CD4-positive, CD25-positive, alpha-beta regulatory T cell (primary cell): Measurements from ENCODE around the gene RAG2. TPM values are rescaled to one million over a fixed set of nuclear protein-coding genes. Genes with fewer than 3 reads are reported as not detected.

Experiments used
- ATAC-seq, 2 donors: fragments of 150-1000 bp; cut with Tn5 transposase; one replicate each; pipeline ENCODE4 v1.10.0; 2021; ENCODE audit warnings: low read depth in 2 of 2, moderate number of reproducible peaks in 2 of 2, moderate library complexity in 1 of 2
- DNase-seq, 3 donors: peaks; one replicate each; pipeline versions ENCODE4 v3.0.0 to v3.0.0-alpha.2; 2012 to 2022; ENCODE audit warnings: mixed read lengths in 1 of 3
- H3K27ac ChIP-seq: one replicate; pipeline ENCODE4 v1.7.0; 2013; ENCODE audit warnings: mild to moderate bottlenecking, low read length; ENCODE audit not compliant: insufficient read depth, poor library complexity, severe bottlenecking
- H3K27me3 ChIP-seq: one replicate; pipeline ENCODE4 v1.7.0; 2013; ENCODE audit warnings: low read length; ENCODE audit not compliant: control insufficient read depth, insufficient read depth
- H3K36me3 ChIP-seq: one replicate; pipeline ENCODE4 v1.7.0; 2013; ENCODE audit warnings: mild to moderate bottlenecking, low read length, moderate library complexity; ENCODE audit not compliant: control insufficient read depth, insufficient read depth
- H3K4me1 ChIP-seq: 2 replicates; pipeline ENCODE4 v1.7.0; 2013; ENCODE audit warnings: mild to moderate bottlenecking, low read length; ENCODE audit not compliant: insufficient read depth, control insufficient read depth, poor library complexity, severe bottlenecking
- H3K4me3 ChIP-seq: one replicate; pipeline ENCODE4 v1.7.0; 2013; ENCODE audit warnings: low read depth, mild to moderate bottlenecking, low read length, moderate library complexity
- H3K9me3 ChIP-seq, 2 experiments: 1 replicate in 1 of 2; 2 replicates in 1 of 2; pipeline ENCODE4 v1.7.0; 2013; ENCODE audit warnings: low read length in 2 of 2, mild to moderate bottlenecking in 1 of 2, moderate library complexity in 1 of 2; ENCODE audit not compliant: control insufficient read depth in 2 of 2
- H3K27ac Mint-ChIP-seq, 3 donors: one replicate each; pipeline ENCODE4 v1.8.0; 2020 to 2022; ENCODE audit warnings: mild to moderate bottlenecking in 3 of 3, mixed read lengths in 3 of 3, moderate library complexity in 2 of 3
- H3K27me3 Mint-ChIP-seq: one replicate; pipeline ENCODE4 v1.8.0; 2022; ENCODE audit warnings: mild to moderate bottlenecking, mixed read lengths
- H3K36me3 Mint-ChIP-seq: one replicate; pipeline ENCODE4 v1.8.0; 2020; ENCODE audit warnings: mixed read lengths
- H3K4me1 Mint-ChIP-seq, 4 donors: one replicate each; pipeline ENCODE4 v1.8.0; 2020 to 2022; ENCODE audit warnings: mixed read lengths in 4 of 4, mild to moderate bottlenecking in 1 of 4
- H3K4me3 Mint-ChIP-seq, 4 donors: one replicate each; pipeline ENCODE4 v1.8.0; 2020 to 2022; ENCODE audit warnings: mild to moderate bottlenecking in 4 of 4, mixed read lengths in 4 of 4, moderate library complexity in 3 of 4
- H3K9me3 Mint-ChIP-seq, 7 donors: one replicate each; pipeline ENCODE4 v1.8.0; 2020 to 2022; ENCODE audit warnings: mixed read lengths in 7 of 7, mild to moderate bottlenecking in 3 of 7, moderate library complexity in 2 of 7
- polyA plus RNA-seq, 4 donors: library from polyadenylated mRNA; unstranded; fragments of 300-500 nt; fragmentation: Illumina TruSeq; gene quantifications; one replicate each; pipeline ENCODE4 v1.2.3, GENCODE V29; 2021
- total RNA-seq: library from RNA; stranded (reverse); gene quantifications from one replicate; pipeline ENCODE4 v1.2.3, GENCODE V29; 2022

The RAG2 gene
- total and polyA plus RNA-seq, 5 donors from 2014 or later = not detected

GRCh38 chr11:36594316-36594989 is 3.6 kb downstream of the RAG2 start, which contains the start of gene IFTAP:
TSS of gene IFTAP (plus strand) at chr11:36594502. CDS start at chr11:36610104, 15,602 bp downstream.
- Mint-ChIP-seq H3K4me3 (peak within 1 kb of the TSS; percentile 74 to 94 (median 92)), H3K27me3 (peaks cover 26% of the 10 kb centered on the region), H3K4me1 (peaks cover 0 to 8% (median under 1%) of the 10 kb centered on the region in 4 donors), H3K9me3 (no peaks in the 10 kb centered on the region), H3K36me3 (no peaks in the 10 kb centered on the region), H3K27ac (peak within 1 kb of the TSS in 1 of 3 donors; percentile 81)
- H3K36me3 ChIP-seq = no peaks in the 10 kb centered on the region
- H3K9me3 ChIP-seq = no peaks in the 10 kb centered on the region
- ATAC-seq (peak; percentile 44 to 57), DNase-seq (peak in 2 of 3 donors; percentile 26 to 49)
- H3K27ac ChIP-seq = no peak within 1 kb of the TSS
- peak within 1 kb of the TSS; percentile 71 for H3K4me3 ChIP-seq
- H3K27me3 ChIP-seq = peaks cover 15% of the 10 kb centered on the region
- H3K4me1 ChIP-seq = no peaks in the 10 kb centered on the region

GRCh38 chr11:36591433-36591832 is 6.6 kb downstream of the RAG2 start:
- no peak overlapping the region for H3K27ac Mint-ChIP-seq
- no peak overlapping the region for H3K4me3 Mint-ChIP-seq
- no peak for ATAC-seq
- peaks cover 0 to 8% (median under 1%) of the 10 kb centered on the region in 4 donors for H3K4me1 Mint-ChIP-seq
- Histone ChIP-seq H3K4me3 (no peak overlapping the region), H3K4me1 (no peaks in the 10 kb centered on the region), H3K36me3 (no peaks in the 10 kb centered on the region), H3K27me3 (peaks cover 15% of the 10 kb centered on the region), H3K27ac (no peak overlapping the region), H3K9me3 (no peaks in the 10 kb centered on the region)
- H3K36me3 Mint-ChIP-seq = no peaks in the 10 kb centered on the region
- peaks cover 0 to 2% (median 0%) of the 10 kb centered on the region in 7 donors for H3K9me3 Mint-ChIP-seq
- H3K27me3 Mint-ChIP-seq = peaks cover 30% of the 10 kb centered on the region
- no peak for DNase-seq

- no peak overlapping the region for H3K27ac Mint-ChIP-seq
- Histone ChIP-seq H3K4me1 (no peaks in the 10 kb centered on the region), H3K27me3 (peaks cover 14% of the 10 kb centered on the region), H3K4me3 (no peak overlapping the region), H3K9me3 (no peaks in the 10 kb centered on the region), H3K36me3 (no peaks in the 10 kb centered on the region), H3K27ac (no peak overlapping the region)
- H3K27me3 Mint-ChIP-seq = peaks cover 35% of the 10 kb centered on the region
- H3K36me3 Mint-ChIP-seq = no peaks in the 10 kb centered on the region
- H3K4me3 Mint-ChIP-seq = no peak overlapping the region
- H3K9me3 Mint-ChIP-seq = peaks cover 0 to 2% (median 0%) of the 10 kb centered on the region in 7 donors
- ATAC-seq (no peak), DNase-seq (no peak)
- H3K4me1 Mint-ChIP-seq = peaks cover 0 to 8% (median under 1%) of the 10 kb centered on the region in 4 donors
Observed at GRCh38 chr11:36590513-36590912, 7.5 kb downstream of the RAG2 start.

- no peak for ATAC-seq
- H3K36me3 Mint-ChIP-seq = no peaks in the 10 kb centered on the region
Observed at GRCh38 chr11:36588099-36588498, 9.9 kb downstream of the RAG2 start.

GRCh38 chr11:36586543-36586942 is 11.5 kb downstream of the RAG2 start:
- Histone ChIP-seq H3K36me3 (no peaks in the 10 kb centered on the region), H3K9me3 (no peaks in the 10 kb centered on the region), H3K27me3 (no peaks in the 10 kb centered on the region), H3K4me3 (no peak overlapping the region), H3K4me1 (no peaks in the 10 kb centered on the region), H3K27ac (no peak overlapping the region)
- Mint-ChIP-seq H3K36me3 (no peaks in the 10 kb centered on the region), H3K9me3 (peaks cover 0 to 8% (median 2%) of the 10 kb centered on the region in 7 donors), H3K4me3 (no peak overlapping the region), H3K27me3 (peaks cover 15% of the 10 kb centered on the region), H3K27ac (no peak overlapping the region), H3K4me1 (no peaks in the 10 kb centered on the region)
- DNase-seq = peak in 1 of 3 donors; percentile 3
- ATAC-seq = no peak

More at GRCh38 chr11:36588099-36588498, 9.9 kb downstream of the RAG2 start:
- Histone ChIP-seq H3K27ac (no peak overlapping the region), H3K36me3 (no peaks in the 10 kb centered on the region), H3K27me3 (no peaks in the 10 kb centered on the region), H3K4me1 (no peaks in the 10 kb centered on the region), H3K9me3 (no peaks in the 10 kb centered on the region), H3K4me3 (no peak overlapping the region)
- H3K4me1 Mint-ChIP-seq = no peaks in the 10 kb centered on the region
- peaks cover 19% of the 10 kb centered on the region for H3K27me3 Mint-ChIP-seq
- H3K27ac Mint-ChIP-seq = no peak overlapping the region
- no peak overlapping the region for H3K4me3 Mint-ChIP-seq
- H3K9me3 Mint-ChIP-seq = peaks cover 0 to 6% (median 0%) of the 10 kb centered on the region in 7 donors
- DNase-seq = no peak

- Mint-ChIP-seq H3K27me3 (peaks cover 13% of the 10 kb centered on the region), H3K36me3 (no peaks in the 10 kb centered on the region), H3K27ac (no peak overlapping the region), H3K9me3 (peaks cover 0 to 8% (median 2%) of the 10 kb centered on the region in 7 donors), H3K4me3 (no peak overlapping the region), H3K4me1 (no peaks in the 10 kb centered on the region)
- H3K27me3 ChIP-seq = no peaks in the 10 kb centered on the region
- no peak for DNase-seq
- no peak for ATAC-seq
- no peaks in the 10 kb centered on the region for H3K9me3 ChIP-seq
- no peak overlapping the region for H3K4me3 ChIP-seq
- H3K36me3 ChIP-seq = no peaks in the 10 kb centered on the region
- H3K4me1 ChIP-seq = no peaks in the 10 kb centered on the region
- no peak overlapping the region for H3K27ac ChIP-seq
Observed at GRCh38 chr11:36583667-36584066, 14.4 kb downstream of the RAG2 start.

GRCh38 chr11:36581536-36581935 is 16.5 kb downstream of the RAG2 start:
- no peaks in the 10 kb centered on the region for H3K4me1 ChIP-seq
- no peak overlapping the region for H3K27ac Mint-ChIP-seq
- no peak for ATAC-seq
- H3K4me1 Mint-ChIP-seq = no peaks in the 10 kb centered on the region
- no peaks in the 10 kb centered on the region for H3K27me3 ChIP-seq
- peaks cover 9% of the 10 kb centered on the region for H3K27me3 Mint-ChIP-seq
- H3K36me3 ChIP-seq = no peaks in the 10 kb centered on the region
- DNase-seq = no peak
- H3K9me3 Mint-ChIP-seq = peaks cover 0 to 8% (median 2%) of the 10 kb centered on the region in 7 donors
- no peak overlapping the region for H3K27ac ChIP-seq
- no peaks in the 10 kb centered on the region for H3K9me3 ChIP-seq
- no peak overlapping the region for H3K4me3 Mint-ChIP-seq
- no peaks in the 10 kb centered on the region for H3K36me3 Mint-ChIP-seq
- no peak overlapping the region for H3K4me3 ChIP-seq

GRCh38 chr11:36578458-36578857 is 19.6 kb downstream of the RAG2 start:
- Histone ChIP-seq H3K27me3 (no peaks in the 10 kb centered on the region), H3K4me3 (no peak overlapping the region), H3K27ac (no peak overlapping the region), H3K4me1 (no peaks in the 10 kb centered on the region), H3K36me3 (no peaks in the 10 kb centered on the region), H3K9me3 (no peaks in the 10 kb centered on the region)
- Mint-ChIP-seq H3K4me1 (no peaks in the 10 kb centered on the region), H3K27ac (no peak overlapping the region), H3K9me3 (peaks cover 0 to 8% (median under 1%) of the 10 kb centered on the region in 7 donors), H3K27me3 (peaks cover 4% of the 10 kb centered on the region), H3K4me3 (no peak overlapping the region), H3K36me3 (no peaks in the 10 kb centered on the region)
- ATAC-seq = no peak
- no peak for DNase-seq
